OCI-LY7 (cell line): Measurements from ENCODE around the gene CTNNA3.

Source experiments
- CTCF ChIP-seq: fragments of 200-600 bp; sonication (generic); conservative IDR thresholded peaks from 2 replicates; pipeline ENCODE4 v1.5.1; 2014; ENCODE audit warnings: mild to moderate bottlenecking, antibody characterized with exemption, low read length, moderate library complexity, mixed read lengths
- EZH2phosphoT487 ChIP-seq: fragments of 200-600 bp; sonication (generic); IDR thresholded peaks from 2 replicates; pipeline ENCODE4 v1.6.1; 2018; ENCODE audit warnings: low read depth, borderline replicate concordance, mild to moderate bottlenecking, mixed run types, antibody characterized with exemption, low read length, moderate library complexity, mixed read lengths

GRCh38 chr10:67401711-67402110 lies 294.3 kb downstream of the CTNNA3 start:
- TF ChIP-seq CTCF (no peak), EZH2phosphoT487 (no peak)
